ENCODE results near the gene GRIN2A.

The GRIN2A gene

GRCh38 chr16:9820476-9821246, 361.6 kb downstream of the GRIN2A start:
- DNase-seq, result no peak
- ATAC-seq, result no peak

- no peak for ATAC-seq
- DNase-seq, result no peak
Observed at GRCh38 chr16:9818702-9819101, 363.5 kb downstream of the GRIN2A start.

- ATAC-seq (no peak), DNase-seq (no peak)
Observed at GRCh38 chr16:9817586-9817985, 364.6 kb downstream of the GRIN2A start.

- no peak for ATAC-seq
- DNase-seq, result no peak
Observed at GRCh38 chr16:9816644-9817043, 365.6 kb downstream of the GRIN2A start.

- ATAC-seq (no peak), DNase-seq (no peak)
Observed at GRCh38 chr16:9813665-9814064, 368.6 kb downstream of the GRIN2A start.

- DNase-seq, result no peak
- no peak for ATAC-seq
Observed at GRCh38 chr16:9808210-9808609, 374.0 kb downstream of the GRIN2A start.

GRCh38 chr16:9807302-9807701, 374.9 kb downstream of the GRIN2A start:
- DNase-seq (no peak), ATAC-seq (no peak)

- ATAC-seq, result no peak
- DNase-seq, result no peak
Observed at GRCh38 chr16:9805109-9805508, 377.1 kb downstream of the GRIN2A start.

GRCh38 chr16:9802160-9802559, 380.1 kb downstream of the GRIN2A start:
- no peak for DNase-seq
- no peak for ATAC-seq

- ATAC-seq (no peak), DNase-seq (no peak)
Observed at GRCh38 chr16:9801651-9802050, 380.6 kb downstream of the GRIN2A start.

GRCh38 chr16:9800186-9800738, 382.0 kb downstream of the GRIN2A start:
- no peak for ATAC-seq
- no peak for DNase-seq

- DNase-seq (no peak), ATAC-seq (no peak)
Observed at GRCh38 chr16:9798952-9799580, 383.2 kb downstream of the GRIN2A start.

GRCh38 chr16:9798474-9798873, 383.8 kb downstream of the GRIN2A start:
- no peak for ATAC-seq
- DNase-seq, result no peak

- no peak for DNase-seq
- no peak for ATAC-seq
Observed at GRCh38 chr16:9797306-9797705, 384.9 kb downstream of the GRIN2A start.

- ATAC-seq (no peak), DNase-seq (no peak)
Observed at GRCh38 chr16:9793623-9794022, 388.6 kb downstream of the GRIN2A start.

- DNase-seq (no peak), ATAC-seq (no peak)
Observed at GRCh38 chr16:9791556-9791955, 390.7 kb downstream of the GRIN2A start.

GRCh38 chr16:9790199-9790598, 392.0 kb downstream of the GRIN2A start:
- no peak for DNase-seq

GRCh38 chr16:9787717-9788116, 394.5 kb downstream of the GRIN2A start:
- ATAC-seq, result no peak

More at GRCh38 chr16:9790199-9790598, 392.0 kb downstream of the GRIN2A start:
- ATAC-seq, result no peak

GRCh38 chr16:9780831-9781230, 401.4 kb downstream of the GRIN2A start:
- no peak for ATAC-seq

More at GRCh38 chr16:9787717-9788116, 394.5 kb downstream of the GRIN2A start:
- DNase-seq, result no peak

GRCh38 chr16:9778849-9779248, 403.4 kb downstream of the GRIN2A start:
- ATAC-seq (no peak), DNase-seq (no peak)

More at GRCh38 chr16:9780831-9781230, 401.4 kb downstream of the GRIN2A start:
- no peak for DNase-seq

GRCh38 chr16:9775998-9776397, 406.2 kb downstream of the GRIN2A start:
- no peak for DNase-seq
- ATAC-seq, result no peak

GRCh38 chr16:9773289-9773688, 408.9 kb downstream of the GRIN2A start:
- ATAC-seq (no peak), DNase-seq (no peak)

GRCh38 chr16:9772526-9773225, 409.6 kb downstream of the GRIN2A start:
- no peak for ATAC-seq
- no peak for DNase-seq
